ENCODE data around the gene SERPINA5.

The SERPINA5 gene

DNA sequence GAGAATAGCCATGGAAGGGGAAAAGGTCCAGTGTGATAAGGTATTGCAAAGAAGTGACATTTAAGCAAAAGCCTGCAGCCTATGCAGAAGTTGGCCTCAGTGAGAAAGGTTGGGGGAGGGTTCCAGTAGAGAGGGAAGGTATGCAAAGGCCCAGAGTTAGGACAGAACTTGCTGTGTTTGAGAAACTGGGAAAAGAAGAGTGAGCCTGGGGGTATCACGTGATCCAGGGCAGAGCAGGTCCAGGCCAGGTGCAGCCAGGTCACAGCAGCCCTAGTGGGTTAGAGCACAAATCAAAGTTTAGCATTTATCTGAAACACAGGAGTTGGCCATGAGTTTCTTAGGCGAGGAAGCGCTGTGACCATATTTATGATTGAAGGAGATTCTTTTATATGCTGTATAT lies 1.6 kb downstream of the SERPINA5 start:
- Histone ChIP-seq H3K4me2 (ENCODE audit: low read length) (no peak overlapping the region), H4K20me1 (ENCODE audit: insufficient read depth, low read length) (no peaks in the 10 kb centered on the region), H3K9me3 (ENCODE audit: insufficient read depth, low read length) (no peaks in the 10 kb centered on the region), H2AFZ (ENCODE audit: low read depth, low read length) (no peak overlapping the region), H3K4me1 (ENCODE audit: low read length) (no peaks in the 10 kb centered on the region), H3K27ac (ENCODE audit: low read length) (no peak overlapping the region), H3K27me3 (ENCODE audit: low read depth, low read length) (peaks cover 20% of the 10 kb centered on the region), H3K79me2 (ENCODE audit: low read length) (no peaks in the 10 kb centered on the region), H3K36me3 (replicated peaks; ENCODE audit: low read depth, low read length) (no peaks in the 10 kb centered on the region), H3K9ac (ENCODE audit: low read length) (no peak overlapping the region), H3K4me3 (ENCODE audit: low read length) (no peak overlapping the region)
- TF ChIP-seq, protein P1, sequence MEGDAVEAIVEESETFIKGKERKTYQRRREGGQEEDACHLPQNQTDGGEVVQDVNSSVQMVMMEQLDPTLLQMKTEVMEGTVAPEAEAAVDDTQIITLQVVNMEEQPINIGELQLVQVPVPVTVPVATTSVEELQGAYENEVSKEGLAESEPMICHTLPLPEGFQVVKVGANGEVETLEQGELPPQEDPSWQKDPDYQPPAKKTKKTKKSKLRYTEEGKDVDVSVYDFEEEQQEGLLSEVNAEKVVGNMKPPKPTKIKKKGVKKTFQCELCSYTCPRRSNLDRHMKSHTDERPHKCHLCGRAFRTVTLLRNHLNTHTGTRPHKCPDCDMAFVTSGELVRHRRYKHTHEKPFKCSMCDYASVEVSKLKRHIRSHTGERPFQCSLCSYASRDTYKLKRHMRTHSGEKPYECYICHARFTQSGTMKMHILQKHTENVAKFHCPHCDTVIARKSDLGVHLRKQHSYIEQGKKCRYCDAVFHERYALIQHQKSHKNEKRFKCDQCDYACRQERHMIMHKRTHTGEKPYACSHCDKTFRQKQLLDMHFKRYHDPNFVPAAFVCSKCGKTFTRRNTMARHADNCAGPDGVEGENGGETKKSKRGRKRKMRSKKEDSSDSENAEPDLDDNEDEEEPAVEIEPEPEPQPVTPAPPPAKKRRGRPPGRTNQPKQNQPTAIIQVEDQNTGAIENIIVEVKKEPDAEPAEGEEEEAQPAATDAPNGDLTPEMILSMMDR (IDR thresholded peaks at IDR 0.05; ENCODE audit: low read depth, low read length), result no peak
- no peak for TF ChIP-seq EZH2phosphoT487 (IDR thresholded peaks at IDR 0.05; ENCODE audit: low read depth)

DNA sequence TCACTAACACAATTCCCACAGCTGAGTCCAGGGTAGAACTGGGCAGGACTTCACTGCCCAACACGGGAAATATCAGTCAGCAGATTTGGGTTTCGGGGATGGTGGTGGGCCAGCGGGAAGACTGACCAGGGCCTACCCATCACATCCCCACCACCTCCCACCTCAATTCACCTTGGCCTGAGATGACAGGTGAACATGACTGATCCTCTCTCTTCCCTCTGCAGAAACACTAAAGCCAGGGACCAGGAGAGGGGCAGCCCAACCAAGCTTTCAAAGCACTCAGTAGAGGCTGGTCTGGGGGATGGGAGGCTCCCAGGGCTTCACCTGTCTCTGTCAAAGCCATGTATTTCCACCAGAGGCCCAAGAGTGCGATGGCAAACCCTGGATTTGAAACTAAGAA lies 2.3 kb downstream of the SERPINA5 start:
- Histone ChIP-seq H3K27ac (ENCODE audit: low read length) (no peak overlapping the region), H3K4me2 (ENCODE audit: low read length) (no peak overlapping the region), H3K9ac (ENCODE audit: low read length) (no peak overlapping the region), H3K4me1 (ENCODE audit: low read length) (no peaks in the 10 kb centered on the region), H3K79me2 (ENCODE audit: low read length) (no peaks in the 10 kb centered on the region), H4K20me1 (ENCODE audit: insufficient read depth, low read length) (no peaks in the 10 kb centered on the region), H3K9me3 (ENCODE audit: insufficient read depth, low read length) (no peaks in the 10 kb centered on the region), H3K27me3 (ENCODE audit: low read depth, low read length) (peaks cover 27% of the 10 kb centered on the region), H3K36me3 (replicated peaks; ENCODE audit: low read depth, low read length) (no peaks in the 10 kb centered on the region), H3K4me3 (ENCODE audit: low read length) (no peak overlapping the region), H2AFZ (ENCODE audit: low read depth, low read length) (no peak overlapping the region)
- no peak for TF ChIP-seq EZH2phosphoT487 (IDR thresholded peaks at IDR 0.05; ENCODE audit: low read depth)
- TF ChIP-seq, protein P1 (IDR thresholded peaks at IDR 0.05; ENCODE audit: low read depth, low read length), result no peak

DNA sequence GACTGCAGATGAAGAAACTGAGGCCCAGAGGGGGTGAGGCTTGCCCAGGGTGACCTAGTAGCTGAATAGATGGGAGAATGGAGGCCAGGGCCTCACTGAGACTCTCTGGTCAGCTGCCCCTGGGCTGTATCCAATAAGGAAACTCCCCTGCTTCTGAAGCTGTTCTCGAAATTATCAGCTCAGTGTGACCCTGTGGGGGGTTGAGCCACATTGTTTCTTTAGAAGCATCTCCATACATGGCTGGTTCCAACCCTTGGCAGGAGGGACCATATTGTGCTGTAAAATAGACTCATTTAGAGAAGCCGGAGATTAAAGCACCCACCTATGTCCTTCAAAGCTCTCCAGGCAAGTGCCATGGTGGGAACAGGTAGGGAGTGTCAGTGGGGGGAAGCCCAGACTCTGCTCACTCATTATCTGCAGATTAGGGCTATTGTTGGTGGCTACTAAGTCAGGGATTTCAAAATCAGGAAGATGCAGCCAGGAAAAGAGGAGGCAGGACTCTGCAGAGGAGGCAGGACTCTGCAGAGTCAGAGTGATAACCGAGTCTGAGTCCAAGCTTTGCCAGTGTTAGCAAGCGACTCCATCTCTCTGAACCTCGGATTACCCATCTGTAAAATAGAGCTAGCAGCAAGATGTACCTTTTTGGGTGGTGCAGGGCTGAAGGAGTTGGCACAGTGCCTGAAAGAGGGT lies 3.5 kb downstream of the SERPINA5 start:
- no peaks in the 10 kb centered on the region for H3K79me2 ChIP-seq (ENCODE audit: low read length)
- no peaks in the 10 kb centered on the region for H3K4me1 ChIP-seq (ENCODE audit: low read length)
- TF ChIP-seq EZH2phosphoT487 (IDR thresholded peaks at IDR 0.05; ENCODE audit: low read depth), result no peak
- no peaks in the 10 kb centered on the region for H3K9me3 ChIP-seq (ENCODE audit: insufficient read depth, low read length)
- H3K9ac ChIP-seq (ENCODE audit: low read length), result no peak overlapping the region
- no peaks in the 10 kb centered on the region for H3K36me3 ChIP-seq (replicated peaks; ENCODE audit: low read depth, low read length)
- no peak overlapping the region for H3K4me2 ChIP-seq (ENCODE audit: low read length)
- no peak overlapping the region for H3K27ac ChIP-seq (ENCODE audit: low read length)
- H2AFZ ChIP-seq (ENCODE audit: low read depth, low read length), result no peak overlapping the region
- H4K20me1 ChIP-seq (ENCODE audit: insufficient read depth, low read length), result no peaks in the 10 kb centered on the region
- H3K4me3 ChIP-seq (ENCODE audit: low read length), result no peak overlapping the region
- peaks cover 24% of the 10 kb centered on the region; the same call in 1 of the 2 replicates for H3K27me3 ChIP-seq (ENCODE audit: low read depth, low read length)

DNA sequence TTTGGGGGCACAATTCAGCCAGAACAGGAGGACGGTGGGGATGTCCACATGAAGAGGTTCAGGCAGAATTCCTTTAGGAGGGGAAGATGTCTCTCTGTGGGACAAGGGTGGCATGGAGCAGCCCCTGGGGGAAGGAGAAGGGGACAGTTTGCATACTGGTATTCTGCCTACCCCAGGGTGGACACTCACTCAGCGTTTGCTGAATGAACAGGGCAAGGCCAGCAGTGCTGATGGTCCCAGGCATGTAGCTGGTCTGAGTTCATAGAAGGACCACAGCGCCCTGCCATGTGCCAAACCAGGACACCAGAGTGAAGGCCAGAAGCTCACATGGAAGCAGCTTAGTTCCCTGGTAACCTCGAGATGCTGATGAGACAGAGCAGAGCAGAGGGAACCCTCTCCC lies 5.4 kb downstream of the SERPINA5 start:
- no peak for TF ChIP-seq EZH2phosphoT487 (IDR thresholded peaks at IDR 0.05; ENCODE audit: low read depth)
- TF ChIP-seq, protein P1 (IDR thresholded peaks at IDR 0.05; ENCODE audit: low read depth, low read length), result no peak
- Histone ChIP-seq H3K79me2 (ENCODE audit: low read length) (no peaks in the 10 kb centered on the region), H3K9me3 (ENCODE audit: insufficient read depth, low read length) (no peaks in the 10 kb centered on the region), H3K36me3 (replicated peaks; ENCODE audit: low read depth, low read length) (no peaks in the 10 kb centered on the region), H3K9ac (ENCODE audit: low read length) (no peak overlapping the region), H3K4me1 (ENCODE audit: low read length) (no peaks in the 10 kb centered on the region), H2AFZ (ENCODE audit: low read depth, low read length) (no peak overlapping the region), H3K27me3 (ENCODE audit: low read depth, low read length) (peaks cover 16% of the 10 kb centered on the region; the same call in 1 of the 2 replicates), H3K27ac (ENCODE audit: low read length) (no peak overlapping the region), H3K4me3 (ENCODE audit: low read length) (no peak overlapping the region), H3K4me2 (ENCODE audit: low read length) (no peak overlapping the region), H4K20me1 (ENCODE audit: insufficient read depth, low read length) (no peaks in the 10 kb centered on the region)
